Muscle layer of colon (tissue), 2 donors: ENCODE data around the gene CADPS2.

ENCODE experiments used
- H3K27ac ChIP-seq: one replicate; pipeline ENCODE4 v1.7.0; 2013; ENCODE audit warnings: low read depth, mild to moderate bottlenecking, low read length, moderate library complexity
- H3K27me3 ChIP-seq, 2 donors: one replicate each; pipeline ENCODE4 v1.7.0; 2013; ENCODE audit warnings: low read length in 2 of 2, mild to moderate bottlenecking in 2 of 2; ENCODE audit not compliant: insufficient read depth in 2 of 2, control insufficient read depth in 1 of 2
- H3K36me3 ChIP-seq: one replicate; pipeline ENCODE4 v1.7.0; 2013; ENCODE audit warnings: mild to moderate bottlenecking, low read length; ENCODE audit not compliant: insufficient read depth
- H3K4me1 ChIP-seq: one replicate; pipeline ENCODE4 v1.7.0; 2013; ENCODE audit warnings: mild to moderate bottlenecking, low read length; ENCODE audit not compliant: insufficient read depth
- H3K4me3 ChIP-seq, 2 donors: one replicate each; pipeline ENCODE4 v1.7.0; 2013; ENCODE audit warnings: low read length in 2 of 2, low read depth in 1 of 2, mild to moderate bottlenecking in 1 of 2, moderate library complexity in 1 of 2
- H3K9ac ChIP-seq: one replicate; pipeline ENCODE4 v1.7.0; 2013; ENCODE audit warnings: low read length
- H3K9me3 ChIP-seq: one replicate; pipeline ENCODE4 v1.7.0; 2013; ENCODE audit warnings: mild to moderate bottlenecking, low read length
- donor health status: abdominal sarcoma.
- donor health status: Adenocarcinoma of cecum.

The CADPS2 gene

DNA sequence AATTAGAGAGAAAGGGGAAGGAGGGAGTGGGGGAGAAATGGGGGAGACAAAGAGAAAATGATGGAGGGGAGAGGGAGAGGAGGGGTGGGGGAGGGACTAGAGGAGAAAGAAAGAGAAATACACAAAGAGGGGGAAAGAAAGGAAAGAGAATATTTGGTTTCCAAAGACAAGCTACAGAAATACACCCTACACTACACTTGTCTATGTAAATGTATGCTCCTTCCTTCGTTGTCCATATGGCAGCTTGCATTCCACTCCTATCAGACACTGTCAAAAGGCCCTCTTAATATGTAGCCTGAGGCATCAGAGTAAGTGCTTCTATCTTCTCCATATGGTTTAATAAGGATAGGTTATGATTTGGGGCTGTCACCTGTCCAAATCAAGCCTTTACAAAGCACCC lies 488.9 kb downstream of the CADPS2 start:
- no peaks in the 10 kb centered on the region for H3K27me3 ChIP-seq
- H3K4me1 ChIP-seq, result no peaks in the 10 kb centered on the region
- no peaks in the 10 kb centered on the region for H3K36me3 ChIP-seq
- H3K27ac ChIP-seq, result no peak overlapping the region
- H3K4me3 ChIP-seq, result no peak overlapping the region
- H3K9me3 ChIP-seq, result no peaks in the 10 kb centered on the region
- no peak overlapping the region for H3K9ac ChIP-seq

GRCh38 chr7:122394512-122394911 lies 491.7 kb downstream of the CADPS2 start:
- no peak overlapping the region for H3K4me3 ChIP-seq
- H3K4me1 ChIP-seq, result no peaks in the 10 kb centered on the region
- no peaks in the 10 kb centered on the region for H3K36me3 ChIP-seq
- no peaks in the 10 kb centered on the region for H3K9me3 ChIP-seq
- H3K9ac ChIP-seq, result no peak overlapping the region
- H3K27me3 ChIP-seq, result no peaks in the 10 kb centered on the region
- no peak overlapping the region for H3K27ac ChIP-seq

DNA sequence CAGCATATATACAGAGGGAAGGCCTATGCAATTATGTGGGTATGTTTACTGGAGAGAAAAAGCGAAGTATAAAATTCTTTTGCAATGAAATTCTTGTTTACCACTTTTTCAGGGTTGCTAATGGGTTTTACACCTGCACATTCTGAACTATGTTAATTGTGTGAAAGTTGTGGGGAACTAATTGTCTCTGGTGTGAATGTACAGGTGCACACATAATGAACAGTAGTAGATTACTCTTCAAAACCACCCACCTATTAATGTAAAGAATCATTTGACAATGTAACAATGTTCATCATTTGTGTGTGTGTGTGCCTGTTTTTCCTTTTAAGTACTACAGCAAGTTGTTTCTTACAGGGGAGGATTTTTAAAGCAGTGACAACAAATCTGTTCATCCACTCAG lies 501.7 kb downstream of the CADPS2 start:
- H3K9ac ChIP-seq, result no peak overlapping the region
- no peaks in the 10 kb centered on the region for H3K27me3 ChIP-seq
- no peak overlapping the region for H3K4me3 ChIP-seq
- no peaks in the 10 kb centered on the region for H3K4me1 ChIP-seq
- H3K27ac ChIP-seq, result no peak overlapping the region
- no peaks in the 10 kb centered on the region for H3K36me3 ChIP-seq
- no peaks in the 10 kb centered on the region for H3K9me3 ChIP-seq

DNA sequence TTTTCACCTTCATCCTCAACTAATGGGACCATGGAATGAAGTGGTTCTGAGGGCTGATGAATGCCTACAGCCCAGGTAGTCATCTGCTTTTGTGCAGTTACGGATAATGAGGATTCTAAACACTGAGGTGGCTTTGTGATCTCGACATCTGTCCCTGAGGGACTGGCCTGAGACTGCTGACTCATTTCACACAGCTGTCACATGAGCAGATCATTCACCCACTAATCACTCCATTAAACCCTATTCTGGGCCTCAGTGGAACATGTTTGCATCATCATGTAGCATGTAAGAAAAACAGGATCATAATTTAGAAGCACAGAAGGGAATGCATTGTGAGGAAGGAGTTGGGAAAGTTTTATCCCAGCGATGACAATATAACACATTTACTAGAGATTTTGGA lies 502.3 kb downstream of the CADPS2 start:
- H3K4me3 ChIP-seq, result no peak overlapping the region
- no peak overlapping the region for H3K27ac ChIP-seq
- H3K9ac ChIP-seq, result no peak overlapping the region
- no peaks in the 10 kb centered on the region for H3K27me3 ChIP-seq
- H3K36me3 ChIP-seq, result no peaks in the 10 kb centered on the region
- H3K4me1 ChIP-seq, result no peaks in the 10 kb centered on the region
- no peaks in the 10 kb centered on the region for H3K9me3 ChIP-seq

- Histone ChIP-seq H3K9ac (no peak overlapping the region), H3K9me3 (no peaks in the 10 kb centered on the region), H3K4me1 (no peaks in the 10 kb centered on the region), H3K36me3 (no peaks in the 10 kb centered on the region), H3K4me3 (no peak overlapping the region), H3K27me3 (no peaks in the 10 kb centered on the region), H3K27ac (no peak overlapping the region)
These were observed 505.3 kb downstream of the CADPS2 start for GRCh38 chr7:122380992-122381391.

DNA sequence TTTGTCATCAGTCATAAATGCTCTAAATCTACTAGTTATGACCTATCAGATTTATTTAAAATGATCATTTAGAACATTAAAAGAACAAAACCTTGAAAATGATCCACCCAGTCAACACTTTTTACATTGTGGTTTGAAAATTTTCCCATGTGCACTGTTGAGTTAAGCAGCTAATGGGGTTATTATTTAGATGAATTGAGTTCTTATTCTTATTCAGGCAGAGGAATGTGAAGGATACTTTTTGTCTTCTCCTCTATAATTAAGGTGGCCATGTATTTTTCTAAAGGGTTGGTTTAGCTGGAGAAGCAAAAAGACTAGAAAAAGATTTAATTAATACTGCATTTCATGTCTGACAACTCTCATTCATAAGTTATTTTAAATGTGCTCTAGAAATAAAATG lies 506.8 kb downstream of the CADPS2 start:
- no peaks in the 10 kb centered on the region for H3K9me3 ChIP-seq
- no peaks in the 10 kb centered on the region for H3K36me3 ChIP-seq
- no peak overlapping the region for H3K9ac ChIP-seq
- no peaks in the 10 kb centered on the region for H3K4me1 ChIP-seq
- no peak overlapping the region for H3K4me3 ChIP-seq
- H3K27ac ChIP-seq, result no peak overlapping the region
- H3K27me3 ChIP-seq, result no peaks in the 10 kb centered on the region

- Histone ChIP-seq H3K4me1 (no peaks in the 10 kb centered on the region), H3K27ac (no peak overlapping the region), H3K36me3 (no peaks in the 10 kb centered on the region), H3K27me3 (no peaks in the 10 kb centered on the region), H3K9ac (no peak overlapping the region), H3K9me3 (no peaks in the 10 kb centered on the region), H3K4me3 (no peak overlapping the region)
These were observed 516.5 kb downstream of the CADPS2 start for GRCh38 chr7:122369756-122370155.

- Histone ChIP-seq H3K9me3 (no peaks in the 10 kb centered on the region), H3K36me3 (no peaks in the 10 kb centered on the region), H3K27ac (no peak overlapping the region)
These were observed 521.4 kb downstream of the CADPS2 start for GRCh38 chr7:122364761-122365280.

GRCh38 chr7:122363144-122363543 lies 523.1 kb downstream of the CADPS2 start:
- Histone ChIP-seq H3K36me3 (no peaks in the 10 kb centered on the region), H3K4me1 (no peaks in the 10 kb centered on the region), H3K27me3 (no peaks in the 10 kb centered on the region), H3K27ac (no peak overlapping the region), H3K9me3 (no peaks in the 10 kb centered on the region), H3K9ac (no peak overlapping the region), H3K4me3 (no peak overlapping the region)

More at GRCh38 chr7:122364761-122365280, 521.4 kb downstream of the CADPS2 start:
- H3K4me3 ChIP-seq, result no peak overlapping the region
- no peaks in the 10 kb centered on the region for H3K4me1 ChIP-seq
- H3K27me3 ChIP-seq, result no peaks in the 10 kb centered on the region
- no peak overlapping the region for H3K9ac ChIP-seq

DNA sequence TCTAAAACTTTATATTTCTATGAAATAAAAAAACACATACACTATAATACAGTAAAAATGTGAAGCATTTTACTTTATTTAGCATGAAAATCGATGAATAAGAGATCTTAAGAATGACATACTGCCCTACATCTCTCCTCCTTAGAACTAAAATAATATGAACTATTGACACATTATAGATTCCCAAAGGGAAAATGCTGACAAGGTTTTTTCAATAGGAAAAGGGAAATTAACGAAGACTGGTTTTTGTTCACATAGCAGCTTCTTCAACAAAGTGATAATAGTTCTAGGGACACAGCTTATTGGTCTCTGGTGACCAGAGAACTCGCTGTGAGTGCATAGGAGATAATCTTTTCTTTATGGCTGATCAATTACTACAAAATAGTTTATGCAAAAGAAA lies 523.8 kb downstream of the CADPS2 start:
- H3K27me3 ChIP-seq, result no peaks in the 10 kb centered on the region
- no peaks in the 10 kb centered on the region for H3K9me3 ChIP-seq
- H3K4me1 ChIP-seq, result no peaks in the 10 kb centered on the region
- H3K36me3 ChIP-seq, result no peaks in the 10 kb centered on the region
- H3K9ac ChIP-seq, result no peak overlapping the region
- H3K4me3 ChIP-seq, result no peak overlapping the region
- H3K27ac ChIP-seq, result no peak overlapping the region

GRCh38 chr7:122354656-122355055 lies 531.6 kb downstream of the CADPS2 start:
- Histone ChIP-seq H3K9ac (no peak overlapping the region), H3K4me3 (no peak overlapping the region), H3K27ac (no peak overlapping the region), H3K36me3 (no peaks in the 10 kb centered on the region), H3K27me3 (no peaks in the 10 kb centered on the region), H3K9me3 (no peaks in the 10 kb centered on the region), H3K4me1 (no peaks in the 10 kb centered on the region)

GRCh38 chr7:122352454-122352853 lies 533.8 kb downstream of the CADPS2 start:
- no peaks in the 10 kb centered on the region for H3K36me3 ChIP-seq
- H3K4me3 ChIP-seq, result no peak overlapping the region
- H3K9ac ChIP-seq, result no peak overlapping the region
- H3K4me1 ChIP-seq, result no peaks in the 10 kb centered on the region
- no peak overlapping the region for H3K27ac ChIP-seq
- H3K27me3 ChIP-seq, result no peaks in the 10 kb centered on the region
- no peaks in the 10 kb centered on the region for H3K9me3 ChIP-seq
